WTC11 (cell line): ENCODE data around the gene CLEC17A. TPM values are rescaled to one million over a fixed set of nuclear protein-coding genes. Genes with fewer than 3 reads are reported as not detected.

Experiments
- ATAC-seq: fragments of 200-7000 bp; cut with Tn5 transposase; 2 replicates; pipeline ENCODE4 v1.10.0; 2021; ENCODE audit warnings: mild to moderate bottlenecking, moderate library complexity
- Bru-seq: library from RNA; stranded (reverse); fragments of 400-500 nt; gene quantifications from one replicate; lab custom pipeline; 2021; lab: Mats Ljungman, UMichigan
- CTCF ChIA-PET: fragments of 300-600 bp; sonication (Branson Sonifier 250); formaldehyde crosslinking; loops from one replicate; lab custom pipeline; 2021; ENCODE audit warnings: antibody characterized with exemption; lab: Charles Lee
- POLR2A ChIA-PET: fragments of 350-600 bp; sonication (Branson Sonifier 250); formaldehyde crosslinking; loops from one replicate; lab custom pipeline; 2021; ENCODE audit warnings: antibody characterized with exemption; lab: Charles Lee
- DNase-seq: peaks from one replicate; pipeline ENCODE4 v3.0.0; 2021; ENCODE audit warnings: low spot score
- H3K27ac Mint-ChIP-seq: 2 replicates; pipeline ENCODE4 v1.8.0; 2021; ENCODE audit warnings: mixed read lengths
- H3K27me3 Mint-ChIP-seq: 2 replicates; pipeline ENCODE4 v1.8.0; 2021; ENCODE audit warnings: low read depth, mild to moderate bottlenecking, moderate library complexity, mixed read lengths
- H3K36me3 Mint-ChIP-seq: 2 replicates; pipeline ENCODE4 v1.8.0; 2021; ENCODE audit warnings: mixed read lengths
- H3K4me1 Mint-ChIP-seq: 2 replicates; pipeline ENCODE4 v1.8.0; 2022; ENCODE audit warnings: mixed read lengths
- H3K4me3 Mint-ChIP-seq: 2 replicates; pipeline ENCODE4 v1.8.0; 2021; ENCODE audit warnings: mild to moderate bottlenecking, moderate library complexity, mixed read lengths
- H3K9me3 Mint-ChIP-seq: 2 replicates; pipeline ENCODE4 v1.8.0; 2021; ENCODE audit warnings: mixed read lengths
- AR ChIP-seq: fragments of 250-450 bp; sonication (Bioruptor Pico); IDR thresholded peaks from 2 replicates; pipeline ENCODE4 v1.9.0; 2021; ENCODE audit warnings: mild to moderate bottlenecking
- ATF6 ChIP-seq: sonication (generic); formaldehyde crosslinking; IDR thresholded peaks from 2 replicates; pipeline ENCODE4 v1.8.1; 2023; ENCODE audit warnings: mild to moderate bottlenecking, missing genetic modification reagents
- E2F5 ChIP-seq: sonication (generic); formaldehyde crosslinking; IDR thresholded peaks from 2 replicates; pipeline ENCODE4 v1.8.1; 2022; ENCODE audit warnings: mild to moderate bottlenecking, moderate library complexity, missing genetic modification reagents
- ESRRA ChIP-seq: sonication (generic); formaldehyde crosslinking; IDR thresholded peaks from 2 replicates; pipeline ENCODE4 v1.8.1; 2022; ENCODE audit warnings: mild to moderate bottlenecking, missing genetic modification reagents, borderline replicate concordance
- FOXP4 ChIP-seq: sonication (generic); formaldehyde crosslinking; IDR thresholded peaks from 2 replicates; pipeline ENCODE4 v1.8.0; 2022; ENCODE audit warnings: mild to moderate bottlenecking, missing genetic modification reagents
- JUN ChIP-seq: sonication (generic); formaldehyde crosslinking; IDR thresholded peaks from 2 replicates; pipeline ENCODE4 v1.8.0; 2023; ENCODE audit warnings: mild to moderate bottlenecking, missing genetic modification reagents
- MLX ChIP-seq: sonication (generic); formaldehyde crosslinking; IDR thresholded peaks from 2 replicates; pipeline ENCODE4 v1.8.1; 2023; ENCODE audit warnings: mild to moderate bottlenecking, missing genetic modification reagents, moderate library complexity
- NFYB ChIP-seq: sonication (generic); formaldehyde crosslinking; conservative IDR thresholded peaks from 2 replicates; pipeline ENCODE4 v1.8.0; 2022; ENCODE audit warnings: low read depth, missing genetic modification reagents
- OVOL2 ChIP-seq: fragments of 250-450 bp; sonication (Bioruptor Pico); IDR thresholded peaks from 2 replicates; pipeline ENCODE4 v1.9.0; 2021; ENCODE audit warnings: mild to moderate bottlenecking, borderline replicate concordance
- SMAD3 ChIP-seq: sonication (generic); formaldehyde crosslinking; IDR thresholded peaks from 2 replicates; pipeline ENCODE4 v1.8.0; 2022; ENCODE audit warnings: missing genetic modification reagents, mild to moderate bottlenecking, borderline replicate concordance
- TCF7 ChIP-seq: sonication (generic); formaldehyde crosslinking; IDR thresholded peaks from 2 replicates; pipeline ENCODE4 v1.8.0; 2022; ENCODE audit warnings: mild to moderate bottlenecking, low read depth, missing genetic modification reagents, moderate library complexity
- ZNF317 ChIP-seq: sonication (generic); formaldehyde crosslinking; IDR thresholded peaks from 2 replicates; pipeline ENCODE4 v1.8.1; 2023; ENCODE audit warnings: low read depth, mild to moderate bottlenecking, moderate library complexity, missing genetic modification reagents, borderline replicate concordance
- ZNF532 ChIP-seq: fragments of 250-450 bp; sonication (Bioruptor Pico); IDR thresholded peaks from 2 replicates; pipeline ENCODE4 v1.9.0; 2021; ENCODE audit warnings: mild to moderate bottlenecking, borderline replicate concordance
- long read RNA-seq, 3 experiments: library from RNA in 1 of 3; library from capped mRNA in 1 of 3; library from polyadenylated mRNA in 1 of 3; unstranded in 2 of 3; stranded (forward) in 1 of 3; transcript quantifications; one replicate each; pipeline ENCODE4 v2.0.0, GENCODE V29; 2021
- total RNA-seq: library from RNA; stranded (reverse); gene quantifications from 3 replicates; pipeline ENCODE4 v1.2.3, GENCODE V29; 2021

Gene CLEC17A
- total RNA-seq: 0.14 TPM in 1 of 3 replicates, not detected in the others
- Bru-seq, nascent RNA: not detected
- long read RNA-seq, experiment 1: 0 reads
- long read RNA-seq, experiment 2: 0 reads
- long read RNA-seq, experiment 3: 0 reads

GRCh38 chr19:14582894-14583340, at the start of gene CLEC17A:
TSS of gene CLEC17A (plus strand) at chr19:14583084. CDS start at chr19:14583161, 77 bp downstream.
- DNase-seq (no peak), ATAC-seq (no peak)
- Mint-ChIP-seq H3K27ac (no peak within 1 kb of the TSS), H3K36me3 (no peaks in the 10 kb centered on the region), H3K4me1 (peaks cover 5% of the 10 kb centered on the region), H3K27me3 (peaks cover 9% of the 10 kb centered on the region), H3K9me3 (no peaks in the 10 kb centered on the region), H3K4me3 (no peak within 1 kb of the TSS)
- CTCF ChIA-PET: no interaction called here
- POLR2A ChIA-PET: no interaction called here
- TF ChIP-seq ZNF317: no peak
- TF ChIP-seq AR (CRISPR knock-in tag): no peak
- no peak for TF ChIP-seq FOXP4 (CRISPR knock-in tag)
- no peak for TF ChIP-seq E2F5 (CRISPR knock-in tag)
- TF ChIP-seq JUN (CRISPR knock-in tag): no peak
- no peak for TF ChIP-seq ESRRA (CRISPR knock-in tag)
- no peak for TF ChIP-seq ZNF532 (CRISPR knock-in tag)
- TF ChIP-seq ATF6 (CRISPR knock-in tag): no peak

- no peak for TF ChIP-seq NFYB (CRISPR knock-in tag)
- TF ChIP-seq OVOL2 (CRISPR knock-in tag): no peak
- TF ChIP-seq MLX (CRISPR knock-in tag): no peak
- TF ChIP-seq TCF7 (CRISPR knock-in tag): no peak
- no peak for TF ChIP-seq SMAD3 (CRISPR knock-in tag)
- Mint-ChIP-seq H3K27ac (no peak overlapping the region), H3K27me3 (no peaks in the 10 kb centered on the region), H3K4me3 (no peak overlapping the region), H3K4me1 (peaks cover 12% of the 10 kb centered on the region), H3K9me3 (no peaks in the 10 kb centered on the region), H3K36me3 (peaks cover 4% of the 10 kb centered on the region; the same call in 1 of the 2 replicates)
- DNase-seq (no peak), ATAC-seq (no peak)
- ChIA-PET CTCF (interaction anchor here (1.4 to 2.8 kb wide), 2 partner anchors 23 to 28 kb away, joined by 3 to 12 read pairs; no protein-coding TSS in a partner anchor), POLR2A (interaction anchor here (1.4 kb wide), 1 partner anchor 15 kb away, joined by 3 read pairs; the partner anchor contains the start of gene DNAJB1)
Observed at GRCh38 chr19:14533450-14533849, 49.4 kb upstream of the CLEC17A start.
